Natural killer cell treated with Interleukin-12 subunit alpha and Interleukin-12 subunit beta and Interleukin-15 and Interleukin-18, amount 100 ng/mL, for 72 hours (primary cell): ENCODE measurements around the gene IRX4. TPM values are rescaled to one million over a fixed set of nuclear protein-coding genes. Genes with fewer than 3 reads are reported as not detected.
A peak's percentile ranks its signal among the peaks of the same experiment; 100 is the strongest.

ENCODE experiments used
- ATAC-seq, 2 donors: fragments of 150-1000 bp; cut with Tn5 transposase in 1 of 2; sonication (Bioruptor Pico), chemical (Tn5 transposase) in 1 of 2; 2 replicates each; pipeline ENCODE4 v1.10.0; 2021
- DNase-seq: peaks from one replicate; pipeline ENCODE4 v3.0.0; 2022; ENCODE audit warnings: low spot score
- H3K27ac Mint-ChIP-seq, 2 donors: 1 replicate in 1 of 2; 2 replicates in 1 of 2; pipeline ENCODE4 v1.8.0; 2022; ENCODE audit warnings: mixed read lengths in 2 of 2, mild to moderate bottlenecking in 1 of 2, moderate library complexity in 1 of 2
- H3K27me3 Mint-ChIP-seq, 2 donors: 1 replicate in 1 of 2; 2 replicates in 1 of 2; pipeline ENCODE4 v1.8.0; 2022; ENCODE audit warnings: mixed read lengths in 2 of 2
- H3K36me3 Mint-ChIP-seq: one replicate; pipeline ENCODE4 v1.8.0; 2022; ENCODE audit warnings: mixed read lengths
- H3K4me1 Mint-ChIP-seq, 2 donors: 1 replicate in 1 of 2; 2 replicates in 1 of 2; pipeline ENCODE4 v1.8.0; 2022; ENCODE audit warnings: low read depth in 2 of 2, mixed read lengths in 2 of 2, mild to moderate bottlenecking in 1 of 2
- H3K4me3 Mint-ChIP-seq: one replicate; pipeline ENCODE4 v1.8.0; 2022; ENCODE audit warnings: mixed read lengths
- H3K9me3 Mint-ChIP-seq: 2 replicates; pipeline ENCODE4 v1.8.0; 2022; ENCODE audit warnings: mixed read lengths
- total RNA-seq, 2 donors: library from RNA; stranded (reverse); gene quantifications; one replicate each; pipeline ENCODE4 v1.2.3, GENCODE V29; 2022

Gene IRX4
- total RNA-seq, 2 donors from 2014 or later: not detected

- ATAC-seq (no peak), DNase-seq (peak; percentile 42)
- Mint-ChIP-seq H3K27ac (no peak overlapping the region), H3K27me3 (peaks cover 28 to 30% of the 10 kb centered on the region in 2 donors), H3K4me3 (no peak overlapping the region), H3K36me3 (no peaks in the 10 kb centered on the region), H3K4me1 (peaks cover 0 to 5% of the 10 kb centered on the region in 2 donors), H3K9me3 (no peaks in the 10 kb centered on the region)
Measured at GRCh38 chr5:1883120-1883924, 597 bp upstream of the IRX4 start.

DNA sequence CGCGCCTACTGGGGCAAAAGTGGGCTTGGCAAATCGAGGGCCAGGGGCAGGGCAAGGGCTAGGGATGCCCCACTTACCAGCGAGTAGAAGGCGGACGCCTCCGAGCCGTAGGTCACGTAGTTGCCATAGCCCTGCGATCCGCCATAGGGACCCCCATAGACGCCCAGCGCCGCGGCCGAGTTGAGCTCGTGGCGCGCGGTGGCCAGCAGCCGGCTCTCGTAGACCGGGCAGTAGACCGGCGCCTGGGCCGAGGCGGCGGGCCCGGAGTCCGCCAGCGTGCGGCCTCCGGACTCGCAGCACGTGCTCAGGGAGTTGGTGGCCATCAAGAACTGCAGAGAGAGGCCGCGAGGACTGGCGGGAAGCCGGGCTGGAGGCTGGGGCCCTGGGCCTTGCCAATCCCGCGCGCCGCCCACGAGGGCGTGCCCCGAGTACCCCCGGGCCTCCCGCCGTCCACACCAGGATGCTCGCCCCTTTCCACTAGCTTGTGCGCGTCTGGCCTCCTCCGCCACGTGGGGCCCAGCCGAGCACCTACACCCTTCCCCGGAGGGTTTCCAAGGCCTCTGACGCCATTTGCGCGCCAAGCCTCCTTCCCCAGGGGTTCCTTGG is 891 bp downstream of the IRX4 start:
- no peaks in the 10 kb centered on the region for H3K36me3 Mint-ChIP-seq
- ATAC-seq (no peak), DNase-seq (peak; percentile 49)
- H3K27me3 Mint-ChIP-seq: peaks cover 27 to 30% of the 10 kb centered on the region in 2 donors
- no peak overlapping the region for H3K27ac Mint-ChIP-seq
- H3K4me3 Mint-ChIP-seq: no peak overlapping the region
- H3K4me1 Mint-ChIP-seq: peaks cover 0 to 5% of the 10 kb centered on the region in 2 donors
- no peaks in the 10 kb centered on the region for H3K9me3 Mint-ChIP-seq

- peaks cover 0 to 5% of the 10 kb centered on the region in 2 donors for H3K4me1 Mint-ChIP-seq
- peaks cover 28 to 30% of the 10 kb centered on the region in 2 donors for H3K27me3 Mint-ChIP-seq
- no peak overlapping the region for H3K27ac Mint-ChIP-seq
- no peaks in the 10 kb centered on the region for H3K36me3 Mint-ChIP-seq
- DNase-seq (peak; percentile 13), ATAC-seq (no peak)
- H3K4me3 Mint-ChIP-seq: no peak overlapping the region
- H3K9me3 Mint-ChIP-seq: no peaks in the 10 kb centered on the region
Measured at GRCh38 chr5:1881098-1881572, 1.6 kb downstream of the IRX4 start.

DNA sequence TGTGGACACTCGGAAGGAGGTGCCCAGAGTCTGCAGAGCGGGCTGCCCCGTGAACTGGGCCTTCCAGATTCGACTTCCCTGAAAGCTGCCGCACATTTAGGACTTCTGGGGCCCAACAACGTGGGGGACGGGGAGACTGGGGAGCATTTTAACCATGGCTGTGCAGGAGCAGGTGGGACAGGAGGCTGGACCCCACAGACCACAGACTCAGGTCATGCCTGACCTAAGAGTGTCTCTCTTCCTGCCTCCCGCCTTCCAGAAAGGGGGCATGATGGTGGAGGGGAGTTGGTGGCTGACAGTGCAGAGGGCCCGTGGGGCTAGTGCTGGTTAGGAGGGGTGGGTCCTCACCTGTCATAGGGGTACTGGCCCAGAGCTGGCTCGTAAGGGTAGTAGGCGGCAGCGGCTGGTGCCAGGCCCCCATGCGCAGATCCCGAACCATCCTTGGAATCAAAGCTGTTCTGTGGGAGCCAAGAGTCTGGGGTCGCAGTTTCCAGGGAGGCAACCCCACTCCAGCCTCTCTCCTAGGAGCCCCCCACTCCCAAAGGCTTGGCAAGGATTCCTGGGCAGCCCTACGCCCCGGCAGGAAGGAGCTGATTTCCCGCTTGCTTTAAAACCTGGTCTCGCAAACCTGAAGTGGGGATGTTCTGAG is 2.2 kb downstream of the IRX4 start:
- no peak overlapping the region for H3K4me3 Mint-ChIP-seq
- H3K36me3 Mint-ChIP-seq: no peaks in the 10 kb centered on the region
- H3K4me1 Mint-ChIP-seq: peaks cover 0 to 8% of the 10 kb centered on the region in 2 donors
- DNase-seq (peak; percentile 23), ATAC-seq (no peak)
- H3K27me3 Mint-ChIP-seq: peaks cover 31 to 32% of the 10 kb centered on the region in 2 donors
- no peaks in the 10 kb centered on the region for H3K9me3 Mint-ChIP-seq
- H3K27ac Mint-ChIP-seq: no peak overlapping the region

DNA sequence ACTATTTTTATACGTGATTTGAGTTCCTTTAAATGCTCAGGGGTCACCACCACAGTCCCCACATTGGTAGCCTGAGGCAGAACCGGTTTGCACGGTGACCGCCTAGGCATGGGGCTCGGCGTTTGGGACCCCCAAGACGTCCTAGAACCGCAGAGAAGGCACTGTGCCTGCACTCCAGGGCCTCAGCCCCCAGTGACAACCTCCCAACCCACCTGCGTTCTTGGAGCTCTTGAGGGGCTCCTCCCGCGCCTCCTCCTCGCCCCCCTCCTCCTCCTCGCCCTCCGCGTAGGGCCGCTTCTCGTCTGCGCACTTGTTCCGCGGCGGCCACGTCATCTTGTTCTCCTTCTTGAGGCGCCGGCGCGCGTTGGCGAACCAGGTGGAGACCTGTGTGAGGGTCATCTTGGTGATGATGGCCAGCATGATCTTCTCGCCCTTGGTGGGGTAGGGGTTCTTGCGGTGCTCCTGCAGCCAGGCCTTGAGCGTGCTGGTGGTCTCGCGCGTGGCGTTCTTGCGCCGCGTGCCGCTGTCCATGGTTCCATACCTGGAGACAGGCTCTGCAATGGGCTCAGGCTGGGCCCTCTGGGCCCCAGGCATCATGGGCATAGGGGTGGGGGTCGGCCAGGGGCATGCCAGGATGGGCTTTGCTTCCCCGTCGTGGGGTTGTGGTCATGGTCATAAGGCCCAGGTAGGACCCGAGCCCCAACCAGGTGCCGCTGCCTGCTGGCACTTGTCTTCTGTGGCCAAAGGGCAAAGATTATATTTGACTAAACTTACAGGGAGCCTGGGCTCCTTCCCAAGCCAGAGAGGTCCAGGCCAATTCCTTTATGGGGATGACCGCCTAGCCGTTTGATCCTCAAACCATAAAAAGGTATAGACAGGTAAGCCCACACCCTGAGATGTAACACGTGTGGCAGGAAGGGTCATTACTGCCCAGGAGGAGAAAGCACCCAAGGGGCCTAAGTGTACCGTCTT is 3.1 kb downstream of the IRX4 start:
- Mint-ChIP-seq H3K36me3 (no peaks in the 10 kb centered on the region), H3K27me3 (peaks cover 27 to 36% of the 10 kb centered on the region in 2 donors), H3K4me1 (peaks cover 0 to 8% of the 10 kb centered on the region in 2 donors), H3K4me3 (no peak overlapping the region), H3K9me3 (no peaks in the 10 kb centered on the region), H3K27ac (no peak overlapping the region)
- no peak for ATAC-seq
- DNase-seq: no peak

DNA sequence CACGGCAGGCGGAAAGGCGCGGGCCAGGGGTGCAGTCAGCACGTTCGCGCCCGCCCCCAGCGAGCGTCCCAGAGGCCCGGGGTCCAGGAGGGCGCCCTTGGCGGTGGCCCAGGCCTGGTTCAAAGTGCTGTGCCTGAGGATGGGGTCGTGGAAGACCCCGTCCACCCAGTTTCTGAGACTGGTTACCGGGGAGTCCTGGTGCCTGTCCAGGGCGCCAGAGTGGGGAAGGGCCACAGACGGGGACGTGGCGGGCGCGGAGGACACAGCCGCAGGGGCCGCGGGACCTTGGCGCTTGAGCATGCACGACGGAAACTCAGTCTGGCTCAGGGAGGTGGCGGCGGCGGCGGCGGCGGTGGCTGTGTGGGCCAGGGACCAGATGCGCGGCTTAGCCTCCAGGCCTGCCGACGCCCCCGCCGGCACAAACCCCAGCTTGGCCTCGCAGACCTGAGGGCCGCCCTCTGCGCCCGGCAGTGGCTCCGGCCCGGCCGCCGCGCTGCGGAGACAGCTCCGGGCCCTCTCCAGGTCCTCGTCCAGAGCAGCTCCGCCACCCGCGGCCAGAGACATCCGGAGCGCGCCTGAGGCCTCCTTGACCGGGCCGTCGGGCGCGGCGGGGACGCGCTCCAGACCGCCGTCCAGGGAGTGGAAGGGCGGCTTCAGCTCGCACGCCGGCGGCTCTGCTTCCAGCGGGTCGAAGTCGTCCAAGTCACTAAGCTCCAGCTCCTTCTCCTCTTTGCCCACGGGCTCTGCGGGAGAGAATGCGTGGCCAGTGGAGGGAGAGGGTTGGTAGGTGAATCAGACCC is 4.5 kb downstream of the IRX4 start:
- Mint-ChIP-seq H3K9me3 (no peaks in the 10 kb centered on the region), H3K27me3 (peaks cover 29 to 39% of the 10 kb centered on the region in 2 donors), H3K27ac (no peak overlapping the region), H3K4me1 (peaks cover 0 to 5% of the 10 kb centered on the region in 2 donors), H3K36me3 (no peaks in the 10 kb centered on the region), H3K4me3 (no peak overlapping the region)
- ATAC-seq (no peak), DNase-seq (no peak)

- ATAC-seq: no peak
- Mint-ChIP-seq H3K4me1 (peaks cover 0 to 5% of the 10 kb centered on the region in 2 donors), H3K9me3 (no peaks in the 10 kb centered on the region), H3K36me3 (no peaks in the 10 kb centered on the region), H3K27me3 (peaks cover 36 to 47% of the 10 kb centered on the region in 2 donors), H3K4me3 (no peak overlapping the region), H3K27ac (no peak overlapping the region)
- DNase-seq: no peak
Measured at GRCh38 chr5:1877103-1878049, 5.3 kb downstream of the IRX4 start.

DNA sequence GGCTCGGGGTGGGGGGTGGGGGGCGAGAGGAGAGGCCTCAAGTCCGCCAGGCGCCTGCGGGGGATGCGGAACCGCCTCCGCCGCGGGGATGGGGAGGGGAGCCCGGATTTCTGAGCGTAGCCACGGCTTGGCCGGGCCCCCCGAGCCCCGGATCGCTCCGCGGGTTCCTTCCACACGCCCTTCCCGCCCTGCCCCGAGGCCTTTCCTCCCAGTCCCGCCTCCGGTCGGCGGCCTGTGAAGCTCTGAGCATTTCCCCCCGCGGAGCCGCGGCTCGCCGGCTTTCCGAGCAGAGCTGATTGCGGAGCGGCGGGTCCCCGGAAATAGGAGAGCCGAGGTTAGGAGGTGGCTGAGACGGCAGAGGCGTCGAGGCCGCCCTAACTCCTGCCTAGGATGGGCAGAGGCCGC is 6.1 kb downstream of the IRX4 start:
- no peak for DNase-seq
- no peaks in the 10 kb centered on the region for H3K36me3 Mint-ChIP-seq
- H3K27ac Mint-ChIP-seq: no peak overlapping the region
- H3K9me3 Mint-ChIP-seq: no peaks in the 10 kb centered on the region
- H3K4me1 Mint-ChIP-seq: peaks cover 0 to 5% of the 10 kb centered on the region in 2 donors
- no peak for ATAC-seq
- no peak overlapping the region for H3K4me3 Mint-ChIP-seq
- H3K27me3 Mint-ChIP-seq: peaks cover 38 to 47% of the 10 kb centered on the region in 2 donors

- Mint-ChIP-seq H3K27ac (no peak overlapping the region), H3K36me3 (no peaks in the 10 kb centered on the region), H3K4me1 (peaks cover 0 to 5% of the 10 kb centered on the region in 2 donors), H3K4me3 (no peak overlapping the region), H3K9me3 (no peaks in the 10 kb centered on the region), H3K27me3 (peaks cover 36 to 47% of the 10 kb centered on the region in 2 donors)
- ATAC-seq: peak in 1 of 2 donors; percentile 15
- no peak for DNase-seq
Measured at GRCh38 chr5:1875843-1876659, 6.7 kb downstream of the IRX4 start.

- peaks cover 0 to 5% of the 10 kb centered on the region in 2 donors for H3K4me1 Mint-ChIP-seq
- H3K4me3 Mint-ChIP-seq: no peak overlapping the region
- no peak for ATAC-seq
- peaks cover 33 to 45% of the 10 kb centered on the region in 2 donors for H3K27me3 Mint-ChIP-seq
- no peak overlapping the region for H3K27ac Mint-ChIP-seq
- H3K36me3 Mint-ChIP-seq: no peaks in the 10 kb centered on the region
- no peak for DNase-seq
- H3K9me3 Mint-ChIP-seq: no peaks in the 10 kb centered on the region
Measured at GRCh38 chr5:1875281-1875842, 7.4 kb downstream of the IRX4 start.

DNA sequence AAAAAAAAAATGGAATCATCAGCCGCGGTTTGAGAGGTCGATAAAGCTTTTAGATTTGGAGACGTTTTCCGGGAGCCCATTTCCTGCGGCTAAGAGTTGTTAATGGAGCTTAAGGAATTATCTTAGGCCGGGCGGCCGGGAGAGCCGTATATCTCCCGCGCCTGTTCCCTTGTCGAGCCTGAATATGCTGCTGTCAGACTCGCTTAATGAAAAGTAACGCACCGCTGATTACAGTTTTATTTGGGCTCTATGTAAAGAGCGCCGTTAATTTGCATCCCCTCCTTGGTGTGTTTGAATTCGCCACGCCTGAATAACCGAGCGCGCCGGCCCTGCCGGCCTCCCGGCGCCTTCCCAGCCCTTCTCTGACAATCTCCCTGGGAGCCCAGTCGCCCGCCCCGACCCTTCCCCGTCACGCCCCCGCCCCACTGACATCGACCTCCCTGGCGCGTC is 7.9 kb downstream of the IRX4 start:
- Mint-ChIP-seq H3K27me3 (peaks cover 28 to 40% of the 10 kb centered on the region in 2 donors), H3K36me3 (no peaks in the 10 kb centered on the region), H3K4me3 (no peak overlapping the region), H3K4me1 (peaks cover 0 to 5% of the 10 kb centered on the region in 2 donors), H3K27ac (no peak overlapping the region), H3K9me3 (no peaks in the 10 kb centered on the region)
- ATAC-seq: no peak
- DNase-seq: no peak
